ENCODE data around the gene NDFIP1.
"Not testable (repeated sequence)": the region's sequence is repeated elsewhere in the genome, so short reads cannot be mapped to it uniquely, and the experiment has no call there.

NDFIP1 gene

GRCh38 chr5:142159354-142159753, 50.8 kb downstream of the NDFIP1 start:
- DNase-seq = no peak

- no peak for DNase-seq
Observed at GRCh38 chr5:142164315-142164714, 55.7 kb downstream of the NDFIP1 start.

- no peak for DNase-seq
Observed at GRCh38 chr5:142166754-142167153, 58.2 kb downstream of the NDFIP1 start.

GRCh38 chr5:142167458-142167857, 58.9 kb downstream of the NDFIP1 start:
- no peak for DNase-seq

GRCh38 chr5:142168365-142168764, 59.8 kb downstream of the NDFIP1 start:
- no peak for DNase-seq

GRCh38 chr5:142170254-142170953, 61.8 kb downstream of the NDFIP1 start:
- no peak for DNase-seq

- no peak for DNase-seq
Observed at GRCh38 chr5:142171270-142171669, 62.7 kb downstream of the NDFIP1 start.

GRCh38 chr5:142175039-142175438, 66.5 kb downstream of the NDFIP1 start:
- DNase-seq = no peak

GRCh38 chr5:142175461-142176142, 67.0 kb downstream of the NDFIP1 start:
- DNase-seq = no peak

- DNase-seq = no peak
Observed at GRCh38 chr5:142176255-142176654, 67.7 kb downstream of the NDFIP1 start.

- DNase-seq = no peak
Observed at GRCh38 chr5:142178651-142179050, 70.1 kb downstream of the NDFIP1 start.

GRCh38 chr5:142179776-142180387, 71.3 kb downstream of the NDFIP1 start:
- DNase-seq = no peak

GRCh38 chr5:142181096-142181495, 72.5 kb downstream of the NDFIP1 start:
- DNase-seq = no peak

GRCh38 chr5:142181547-142182163, 73.1 kb downstream of the NDFIP1 start:
- no peak for DNase-seq

- DNase-seq = no peak
Observed at GRCh38 chr5:142182840-142183239, 74.3 kb downstream of the NDFIP1 start.

GRCh38 chr5:142183561-142183960, 75.0 kb downstream of the NDFIP1 start:
- DNase-seq = no peak

- no peak for DNase-seq
Observed at GRCh38 chr5:142184988-142185387, 76.4 kb downstream of the NDFIP1 start.

- no peak for DNase-seq
Observed at GRCh38 chr5:142186514-142186856, 77.9 kb downstream of the NDFIP1 start.

- DNase-seq = no peak
Observed at GRCh38 chr5:142186857-142187594, 78.4 kb downstream of the NDFIP1 start.

GRCh38 chr5:142188691-142189090, 80.1 kb downstream of the NDFIP1 start:
- not testable (repeated sequence) for DNase-seq

GRCh38 chr5:142189813-142190212, 81.2 kb downstream of the NDFIP1 start:
- DNase-seq = no peak

GRCh38 chr5:142191776-142192175, 83.2 kb downstream of the NDFIP1 start:
- DNase-seq = no peak

Measured in CD4-positive, alpha-beta T cell treated with Interleukin-10 for 1 hour (primary cell).